NB4 (cell line): ENCODE measurements around the gene ADGRG1.
A peak's percentile ranks its signal among the peaks of the same experiment; 100 is the strongest.

Experiments
- DNase-seq: peaks from one replicate; pipeline ENCODE4 v3.0.0; 2010; ENCODE audit warnings: low read depth
- H3K4me3 ChIP-seq: one replicate; pipeline ENCODE4 v1.5.1; 2011; ENCODE audit warnings: mild to moderate bottlenecking, low read depth, low read length, moderate library complexity
- MYC ChIP-seq: IDR thresholded peaks from 2 replicates; pipeline ENCODE4 v1.6.1; 2011; ENCODE audit warnings: low read depth, low read length
- POLR2A ChIP-seq: IDR thresholded peaks from 2 replicates; pipeline ENCODE4 v1.6.1; 2011; ENCODE audit warnings: mild to moderate bottlenecking; ENCODE audit not compliant: insufficient read length; ENCODE audit errors: extremely low read depth
- TF ChIP-seq, protein P1 (sequence below): IDR thresholded peaks from 2 replicates; pipeline ENCODE4 v1.6.1; 2011; ENCODE audit warnings: low read depth, low read length
- TF ChIP-seq, protein P2 (sequence below): IDR thresholded peaks from one replicate; pipeline ENCODE4 v1.5.1; 2012; ENCODE audit warnings: low read depth, low read length

ADGRG1 gene

DNA sequence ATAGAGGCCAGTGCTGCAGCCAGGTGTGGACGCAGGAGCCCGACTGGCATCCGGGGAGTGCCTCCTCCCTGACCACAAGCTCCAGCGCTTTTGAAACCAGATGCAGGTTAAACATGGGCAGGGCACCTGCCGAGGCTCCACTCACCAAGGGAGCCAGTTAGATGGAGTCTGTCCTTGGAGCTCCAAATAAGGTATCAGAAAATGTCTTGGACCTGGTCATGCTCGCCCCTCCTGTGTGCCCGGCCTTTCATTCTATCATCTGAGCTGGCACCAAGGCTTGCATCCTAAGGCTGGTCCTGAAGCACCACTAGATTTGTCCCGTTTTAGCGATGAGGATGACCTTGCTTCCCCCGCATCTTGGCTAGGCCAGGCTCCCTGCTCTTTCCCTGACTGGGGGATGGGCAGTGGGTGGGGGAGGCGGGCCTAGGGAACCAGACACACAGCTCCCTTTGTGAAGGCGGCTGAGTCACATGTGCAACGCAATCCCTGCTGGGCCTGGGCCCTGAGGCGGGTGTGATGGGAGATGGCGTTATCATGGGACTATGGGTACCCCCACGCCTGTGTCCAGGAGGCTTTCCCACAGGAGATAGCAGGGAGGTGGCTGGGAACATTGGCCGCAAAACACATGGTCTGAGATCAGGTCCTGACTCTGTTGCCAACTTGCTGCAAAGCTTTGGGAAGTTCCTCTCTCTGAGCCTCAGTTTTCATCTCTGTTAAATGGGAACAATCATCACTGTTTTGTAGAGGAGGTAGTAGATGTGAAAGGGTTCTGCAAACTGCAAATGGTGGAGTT, 5.0 kb upstream of the ADGRG1 start:
- TF ChIP-seq, protein P1, sequence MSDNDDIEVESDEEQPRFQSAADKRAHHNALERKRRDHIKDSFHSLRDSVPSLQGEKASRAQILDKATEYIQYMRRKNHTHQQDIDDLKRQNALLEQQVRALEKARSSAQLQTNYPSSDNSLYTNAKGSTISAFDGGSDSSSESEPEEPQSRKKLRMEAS, result no peak
- TF ChIP-seq, protein P2, sequence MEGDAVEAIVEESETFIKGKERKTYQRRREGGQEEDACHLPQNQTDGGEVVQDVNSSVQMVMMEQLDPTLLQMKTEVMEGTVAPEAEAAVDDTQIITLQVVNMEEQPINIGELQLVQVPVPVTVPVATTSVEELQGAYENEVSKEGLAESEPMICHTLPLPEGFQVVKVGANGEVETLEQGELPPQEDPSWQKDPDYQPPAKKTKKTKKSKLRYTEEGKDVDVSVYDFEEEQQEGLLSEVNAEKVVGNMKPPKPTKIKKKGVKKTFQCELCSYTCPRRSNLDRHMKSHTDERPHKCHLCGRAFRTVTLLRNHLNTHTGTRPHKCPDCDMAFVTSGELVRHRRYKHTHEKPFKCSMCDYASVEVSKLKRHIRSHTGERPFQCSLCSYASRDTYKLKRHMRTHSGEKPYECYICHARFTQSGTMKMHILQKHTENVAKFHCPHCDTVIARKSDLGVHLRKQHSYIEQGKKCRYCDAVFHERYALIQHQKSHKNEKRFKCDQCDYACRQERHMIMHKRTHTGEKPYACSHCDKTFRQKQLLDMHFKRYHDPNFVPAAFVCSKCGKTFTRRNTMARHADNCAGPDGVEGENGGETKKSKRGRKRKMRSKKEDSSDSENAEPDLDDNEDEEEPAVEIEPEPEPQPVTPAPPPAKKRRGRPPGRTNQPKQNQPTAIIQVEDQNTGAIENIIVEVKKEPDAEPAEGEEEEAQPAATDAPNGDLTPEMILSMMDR, result no peak
- TF ChIP-seq MYC (no peak), POLR2A (no peak)
- H3K4me3 ChIP-seq, result no peak overlapping the region
- DNase-seq, result peak; percentile 36

DNA sequence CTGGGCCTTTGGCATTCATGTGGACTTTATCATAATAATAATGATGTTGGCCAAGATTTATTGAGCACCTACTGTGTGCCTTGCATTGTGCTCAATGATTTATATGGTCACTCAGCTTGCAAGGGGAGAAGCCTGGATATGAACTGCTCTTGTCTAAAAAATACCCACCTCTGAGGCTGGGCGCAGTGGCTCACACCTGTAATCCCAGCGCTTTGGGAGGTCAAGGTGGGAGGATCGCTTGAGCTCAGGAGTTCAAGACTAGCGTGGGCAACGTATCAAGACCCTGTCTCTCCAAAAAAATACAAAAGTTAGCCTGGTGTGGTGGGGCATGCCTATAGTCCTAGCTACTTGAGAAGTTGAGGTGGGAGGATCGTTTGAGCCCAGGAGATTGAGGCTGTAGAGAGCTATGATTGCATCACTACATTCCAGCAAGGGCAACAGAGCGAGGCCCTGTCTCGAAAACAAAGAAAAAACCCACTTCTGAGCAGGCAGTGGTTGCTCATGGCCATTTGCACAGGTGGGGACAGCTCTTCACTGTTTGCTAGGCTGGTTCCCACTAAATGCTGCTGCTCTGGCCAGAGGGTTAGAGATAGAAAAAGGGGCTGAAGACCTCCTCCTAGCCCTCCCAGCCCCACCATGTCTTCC, 4.3 kb upstream of the ADGRG1 start:
- DNase-seq, result peak; percentile 50
- H3K4me3 ChIP-seq, result no peak overlapping the region
- TF ChIP-seq POLR2A (no peak), MYC (no peak)
- TF ChIP-seq, protein P1, result no peak
- TF ChIP-seq, protein P2, result no peak

DNA sequence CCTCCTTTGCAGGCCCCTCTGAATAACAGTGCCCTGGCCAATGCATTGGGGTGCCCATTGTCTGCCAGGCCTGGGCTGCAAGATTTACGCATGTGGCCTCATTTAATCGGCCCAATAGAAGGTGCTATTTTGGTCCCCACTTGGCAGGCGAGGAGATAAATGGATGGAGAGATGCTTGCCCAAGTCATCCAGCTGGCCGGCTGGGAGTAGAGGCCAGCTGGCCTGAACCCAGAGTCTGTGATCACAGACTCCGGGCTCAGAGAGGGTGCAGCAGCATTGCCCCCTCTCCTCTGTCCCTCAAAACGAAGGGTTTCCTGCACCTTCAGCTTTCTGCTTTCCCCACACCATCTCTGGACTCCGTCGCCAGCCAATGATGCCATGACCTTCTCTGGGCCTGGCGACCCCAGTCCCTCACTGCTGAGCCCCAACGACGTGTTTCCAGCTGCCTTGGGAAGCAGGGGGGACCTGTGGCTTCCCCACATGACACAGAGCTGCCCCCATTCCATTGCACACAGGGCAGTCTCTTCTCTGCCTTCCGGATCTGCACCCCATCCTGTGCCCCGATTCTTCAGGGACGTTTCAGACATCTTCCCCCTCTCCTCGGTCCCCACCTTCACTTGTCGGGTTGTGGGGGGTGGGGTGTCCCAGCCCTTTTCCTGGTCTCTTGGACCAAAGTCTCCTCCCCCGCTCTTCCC, 3.5 kb upstream of the ADGRG1 start:
- TF ChIP-seq MYC (no peak), POLR2A (no peak)
- TF ChIP-seq, protein P2, result no peak
- TF ChIP-seq, protein P1, result no peak
- no peak overlapping the region for H3K4me3 ChIP-seq
- no peak for DNase-seq

DNA sequence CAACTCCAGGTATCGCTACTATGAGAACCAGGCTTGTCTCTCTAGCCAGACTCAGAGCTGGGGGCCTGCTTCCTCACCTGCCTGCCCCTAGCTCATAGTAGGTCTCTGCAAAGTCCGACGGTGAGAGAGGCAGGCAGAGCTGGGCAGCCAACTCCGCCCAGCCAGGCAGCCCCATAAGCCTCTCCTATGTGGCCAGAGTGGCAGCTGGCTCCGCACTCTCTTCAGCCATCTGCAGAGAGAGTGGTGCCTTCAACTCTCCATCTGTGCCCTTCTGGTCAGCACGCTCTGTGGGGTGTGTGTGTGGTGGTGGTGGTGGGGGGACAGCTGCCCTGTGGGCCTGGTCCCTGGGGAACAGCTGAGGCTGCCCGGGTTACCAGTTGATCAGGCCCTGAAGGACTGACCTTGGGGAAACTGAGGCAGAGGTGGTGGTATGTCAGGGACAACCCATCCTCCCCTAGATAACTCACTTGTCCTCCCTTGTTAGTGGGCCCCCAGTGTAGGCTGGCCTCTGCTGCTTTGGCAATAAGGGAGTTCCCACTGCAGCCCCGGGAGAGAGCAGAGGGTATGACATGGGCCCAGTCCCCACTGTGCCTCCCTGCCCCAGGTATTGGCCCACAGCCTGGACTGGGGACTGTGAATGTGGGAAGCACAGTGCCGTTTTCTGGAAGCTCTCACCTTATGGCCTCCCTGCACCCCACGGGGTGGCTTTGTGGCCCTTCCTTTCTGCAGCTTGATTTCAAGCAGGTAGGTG, 1.8 kb upstream of the ADGRG1 start:
- DNase-seq, result no peak

More for the DNA sequence above, 1.8 kb upstream of the ADGRG1 start:
- TF ChIP-seq POLR2A, result no peak
- TF ChIP-seq, protein P2, result no peak
- TF ChIP-seq MYC, result no peak
- TF ChIP-seq, protein P1, result no peak
- no peak overlapping the region for H3K4me3 ChIP-seq
